Left kidney (tissue), 8 donors: ENCODE measurements around the gene CRTAP. TPM values are rescaled to one million over a fixed set of nuclear protein-coding genes. Genes with fewer than 3 reads are reported as not detected.
"Not testable (repeated sequence)": the region's sequence is repeated elsewhere in the genome, so short reads cannot be mapped to it uniquely, and the experiment has no call there.

Source experiments
- DNase-seq: peaks from one replicate; pipeline ENCODE4 v3.0.0-alpha.2; 2013
- long read RNA-seq, 8 donors: transcript quantifications; one replicate each; lab custom pipeline, GENCODE V29; 2026
- polyA plus RNA-seq: library from polyadenylated mRNA; unstranded; fragments of 120-200 nt; gene quantifications from one replicate; pipeline ENCODE4 v1.2.1, GENCODE V29; 2013; ENCODE audit not compliant: insufficient read length

The CRTAP gene
- 156 TPM for polyA plus RNA-seq
- long read RNA-seq, donor 1, full-length matches to known transcripts, result 38 of 61 reads
- long read RNA-seq, donor 1, partial matches to known transcripts, result 23 of 61 reads
- long read RNA-seq, donor 1, other reads (novel, unspliced or antisense), result 0 of 61 reads
- long read RNA-seq, donor 2, full-length matches to known transcripts, result 38 of 54 reads
- long read RNA-seq, donor 2, partial matches to known transcripts, result 6 of 54 reads
- long read RNA-seq, donor 2, other reads (novel, unspliced or antisense), result 10 of 54 reads
- long read RNA-seq, donor 3, full-length matches to known transcripts, result 10 of 19 reads
- long read RNA-seq, donor 3, partial matches to known transcripts, result 9 of 19 reads
- long read RNA-seq, donor 3, other reads (novel, unspliced or antisense), result 0 of 19 reads
- long read RNA-seq, donor 4, result 0 reads
- long read RNA-seq, donor 5, full-length matches to known transcripts, result 32 of 44 reads
- long read RNA-seq, donor 5, partial matches to known transcripts, result 7 of 44 reads
- long read RNA-seq, donor 5, other reads (novel, unspliced or antisense), result 5 of 44 reads
- long read RNA-seq, donor 6, full-length matches to known transcripts, result 48 of 75 reads
- long read RNA-seq, donor 6, partial matches to known transcripts, result 27 of 75 reads
- long read RNA-seq, donor 6, other reads (novel, unspliced or antisense), result 0 of 75 reads
- long read RNA-seq, donor 7, full-length matches to known transcripts, result 51 of 61 reads
- long read RNA-seq, donor 7, partial matches to known transcripts, result 5 of 61 reads
- long read RNA-seq, donor 7, other reads (novel, unspliced or antisense), result 5 of 61 reads
- long read RNA-seq, donor 8, full-length matches to known transcripts, result 11 of 11 reads
- long read RNA-seq, donor 8, partial matches to known transcripts, result 0 of 11 reads
- long read RNA-seq, donor 8, other reads (novel, unspliced or antisense), result 0 of 11 reads

DNA sequence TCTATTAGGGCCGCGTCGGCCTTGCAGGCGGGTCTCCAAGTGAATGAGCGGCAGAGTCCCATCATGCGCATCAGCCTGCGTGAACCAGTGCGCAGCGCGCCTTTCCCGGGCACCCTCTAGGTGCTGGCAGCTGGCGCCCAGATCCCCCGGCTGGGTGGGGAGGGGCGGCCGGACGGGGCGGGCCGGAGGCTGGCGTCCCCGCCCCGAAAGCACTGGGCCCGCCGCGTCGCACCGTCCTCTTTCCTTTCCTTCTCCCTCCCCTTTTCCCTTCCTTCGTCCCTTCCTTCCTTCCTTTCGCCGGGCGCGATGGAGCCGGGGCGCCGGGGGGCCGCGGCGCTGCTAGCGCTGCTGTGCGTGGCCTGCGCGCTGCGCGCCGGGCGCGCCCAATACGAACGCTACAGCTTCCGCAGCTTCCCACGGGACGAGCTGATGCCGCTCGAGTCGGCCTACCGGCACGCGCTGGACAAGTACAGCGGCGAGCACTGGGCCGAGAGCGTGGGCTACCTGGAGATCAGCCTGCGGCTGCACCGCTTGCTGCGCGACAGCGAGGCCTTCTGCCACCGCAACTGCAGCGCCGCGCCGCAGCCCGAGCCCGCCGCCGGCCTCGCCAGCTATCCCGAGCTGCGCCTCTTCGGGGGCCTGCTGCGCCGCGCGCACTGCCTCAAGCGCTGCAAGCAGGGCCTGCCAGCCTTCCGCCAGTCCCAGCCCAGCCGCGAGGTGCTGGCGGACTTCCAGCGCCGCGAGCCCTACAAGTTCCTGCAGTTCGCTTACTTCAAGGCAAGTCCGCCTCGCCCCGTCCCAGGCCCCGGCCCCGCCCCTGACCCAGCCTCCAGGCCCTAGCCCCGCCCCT is at the start of gene CRTAP:
CRTAP (plus strand) TSS at position 243 of the 850 bp plus-strand sequence; CDS start at position 307, 64 bp downstream.
- peak; percentile 88 for DNase-seq

DNA sequence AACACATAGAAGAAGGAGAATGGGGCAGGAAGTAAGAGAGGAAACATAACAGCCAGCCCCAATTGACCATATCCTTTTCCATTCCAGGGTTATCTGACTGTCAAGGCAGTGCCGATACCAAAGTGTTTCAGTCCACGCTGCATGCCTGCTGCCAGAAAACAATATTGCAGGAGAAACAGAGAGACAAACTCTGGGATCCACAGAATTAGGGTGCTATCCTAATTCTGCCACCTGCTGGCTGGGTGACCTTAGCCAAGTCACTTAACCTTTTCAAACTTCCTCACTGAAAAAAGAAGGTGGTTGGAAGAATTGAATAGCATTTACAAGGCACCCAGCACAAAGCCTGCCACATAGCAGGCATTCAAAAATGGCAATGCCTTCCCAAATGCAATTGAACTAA is 48.9 kb upstream of the CRTAP start:
- no peak for DNase-seq

DNA sequence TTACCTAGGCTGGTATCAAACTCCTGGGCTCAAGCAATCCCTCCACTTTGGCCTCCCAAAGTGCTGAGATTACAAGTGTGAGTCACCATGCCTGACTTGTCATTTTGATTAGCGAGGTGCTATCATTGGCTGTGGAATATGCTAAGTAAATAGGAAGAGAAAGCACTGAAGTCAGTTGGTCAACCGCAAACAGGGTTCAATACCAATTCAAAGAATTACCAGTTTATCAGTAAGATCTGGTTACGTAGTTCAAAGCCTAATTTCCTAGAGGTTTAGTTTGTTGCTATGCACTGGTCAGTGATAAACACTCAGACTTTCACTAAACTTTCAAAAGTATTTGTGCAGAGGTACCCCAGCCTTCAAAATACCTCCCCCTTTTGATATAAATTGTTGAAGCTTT is 46.3 kb upstream of the CRTAP start:
- DNase-seq, result no peak

DNA sequence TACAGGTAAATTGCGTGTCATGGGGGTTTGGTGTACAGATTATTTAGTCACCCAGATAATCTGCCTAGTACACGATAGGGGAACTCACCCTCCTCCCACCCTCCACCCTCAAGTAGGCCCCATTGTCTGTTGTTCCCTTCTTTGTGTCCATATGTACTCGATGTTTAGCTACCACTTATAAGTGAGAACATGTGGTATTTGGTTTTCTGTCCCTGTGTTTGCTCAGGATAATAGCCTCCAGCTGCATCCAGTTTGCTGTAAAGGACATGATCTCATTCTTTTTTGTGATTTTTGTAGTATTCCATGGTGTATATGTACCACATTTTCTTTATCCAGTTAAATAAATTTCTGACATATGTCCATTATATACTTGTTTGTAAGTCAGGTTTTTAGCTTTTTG is 44.0 kb upstream of the CRTAP start:
- not testable (repeated sequence) for DNase-seq

DNA sequence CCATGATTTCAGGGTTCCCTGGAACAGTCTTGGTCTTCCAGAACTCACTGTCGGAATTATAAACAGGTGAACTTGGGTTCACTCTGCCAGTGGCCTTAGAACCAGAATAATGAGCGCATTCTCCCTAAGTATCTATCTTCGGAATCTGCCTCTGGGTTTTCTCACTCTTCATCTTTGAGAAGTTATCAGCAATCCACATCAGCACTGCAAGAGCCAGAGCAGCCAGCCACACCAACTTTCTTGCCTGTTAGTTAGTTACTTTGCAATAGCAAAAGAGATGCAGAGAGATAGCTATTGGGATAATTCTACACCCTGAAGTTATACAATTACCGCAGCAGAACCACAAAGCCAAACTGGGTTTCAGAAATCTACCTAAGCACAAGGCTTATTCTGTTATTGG is 42.6 kb upstream of the CRTAP start:
- DNase-seq, result no peak

DNA sequence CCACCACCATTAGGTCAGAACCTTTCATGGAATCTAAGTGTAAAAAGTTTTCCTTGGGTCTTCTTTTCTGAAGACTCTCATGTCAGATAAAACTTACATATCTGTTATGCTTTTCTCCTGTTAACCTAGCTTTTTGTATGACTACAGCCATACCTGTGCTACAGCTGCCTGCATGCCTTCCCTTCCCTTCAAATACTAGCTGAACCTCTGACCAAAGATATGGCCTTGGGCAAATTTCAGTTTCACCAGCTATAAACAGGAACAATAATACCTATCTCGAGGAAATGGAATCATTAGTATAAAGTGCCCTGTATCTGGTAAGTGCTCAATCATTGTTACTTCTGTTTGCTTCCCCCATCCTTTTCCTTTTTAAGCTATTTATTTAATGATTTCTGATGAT is 41.9 kb upstream of the CRTAP start:
- DNase-seq, result no peak

DNA sequence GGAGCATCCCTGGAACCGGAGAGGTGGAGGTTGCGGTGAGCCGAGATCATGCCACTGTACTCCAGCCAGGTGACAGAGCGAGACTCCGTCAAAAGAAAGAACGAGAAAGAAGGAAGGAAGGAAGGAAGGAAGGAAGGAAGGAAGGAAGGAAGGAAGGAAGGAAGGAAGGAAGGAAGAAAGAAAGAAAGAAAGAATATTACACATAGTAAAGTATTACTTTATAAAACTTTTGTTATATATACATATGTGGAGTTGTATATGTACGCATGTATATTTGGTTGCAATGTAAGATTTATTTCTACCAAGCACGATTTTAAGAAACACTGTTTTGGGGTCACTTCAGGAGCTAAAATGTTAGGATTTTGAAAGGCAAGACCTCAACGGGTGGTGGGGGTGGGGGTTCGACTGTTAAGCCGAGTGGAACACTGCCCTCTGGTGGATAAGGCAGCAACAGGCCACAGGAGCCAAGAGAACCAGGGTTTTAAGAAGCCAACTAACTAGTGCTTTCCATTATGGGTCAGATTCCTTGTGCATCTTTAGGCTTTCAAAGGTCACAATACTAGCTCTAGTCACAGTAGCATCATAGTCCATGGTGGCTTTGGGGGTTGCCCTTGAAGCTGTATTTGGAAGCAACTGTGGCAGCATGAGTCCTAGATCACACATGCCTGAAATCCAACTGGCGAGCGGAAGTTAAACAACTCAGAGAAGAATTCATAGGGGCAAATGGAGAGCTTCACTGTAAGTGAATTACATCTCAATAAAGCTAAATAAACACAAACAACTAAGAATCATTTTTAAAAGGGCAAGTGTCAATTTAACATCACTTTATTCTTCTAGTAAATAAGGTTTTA is 39.4 kb upstream of the CRTAP start:
- peak; percentile 74 for DNase-seq

DNA sequence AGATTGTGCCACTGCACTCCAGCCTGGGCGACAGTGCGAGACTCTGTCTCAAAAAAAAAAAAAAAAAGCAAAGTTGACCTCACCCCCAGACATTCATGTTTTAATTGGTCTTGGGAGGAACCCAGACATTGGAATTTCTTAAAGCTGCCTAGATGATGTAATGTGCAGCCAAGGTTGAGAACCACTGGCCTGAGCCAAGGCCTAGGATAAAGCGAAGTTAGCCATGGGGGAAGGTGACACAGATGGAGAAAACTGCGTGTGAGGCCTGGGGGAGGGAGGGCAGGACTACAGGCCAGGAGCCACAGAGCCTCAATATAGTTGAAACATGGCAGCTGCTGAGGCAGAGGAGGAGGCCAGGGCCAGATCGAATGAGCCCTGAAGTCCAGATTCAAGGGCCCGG is 37.8 kb upstream of the CRTAP start:
- no peak for DNase-seq

DNA sequence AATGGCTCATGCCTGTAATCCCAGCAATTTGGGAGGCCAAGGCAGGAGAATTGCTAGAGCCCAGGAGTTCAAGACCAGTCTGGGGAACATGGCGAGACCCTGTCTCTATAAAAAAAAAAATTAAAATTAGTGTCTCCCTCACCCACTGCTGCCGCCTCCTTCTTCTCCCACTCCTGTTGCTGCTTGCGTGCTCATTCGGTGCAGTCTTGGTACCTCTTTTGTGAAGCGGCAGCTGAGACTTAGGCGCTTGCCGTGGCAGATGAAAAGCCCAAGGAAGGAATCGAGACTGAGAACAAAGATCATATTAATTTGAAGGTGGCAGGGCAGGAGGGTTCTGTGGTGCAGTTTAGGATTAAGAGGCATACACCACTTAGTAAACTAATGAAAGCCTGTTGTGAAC is 36.9 kb upstream of the CRTAP start:
- no peak for DNase-seq

DNA sequence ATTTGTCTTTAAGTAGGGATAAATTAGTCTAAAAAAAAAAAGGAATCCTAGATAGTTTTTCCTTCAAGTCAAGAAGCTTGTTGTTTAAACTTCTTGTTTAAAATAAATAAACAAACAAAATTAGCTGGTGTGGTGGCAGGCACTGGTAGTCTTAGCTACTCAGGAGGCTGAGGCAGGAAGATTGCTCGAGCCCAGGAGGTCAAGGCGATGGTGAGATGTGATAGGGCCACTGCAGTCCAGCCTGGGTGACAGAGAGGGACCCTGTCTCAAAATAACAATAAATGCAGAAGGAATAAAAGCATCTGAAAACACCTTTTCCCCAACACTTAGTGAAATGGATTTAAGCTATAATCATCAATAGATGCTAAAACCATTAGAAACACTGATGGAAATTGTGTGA is 35.8 kb upstream of the CRTAP start:
- DNase-seq, result no peak

DNA sequence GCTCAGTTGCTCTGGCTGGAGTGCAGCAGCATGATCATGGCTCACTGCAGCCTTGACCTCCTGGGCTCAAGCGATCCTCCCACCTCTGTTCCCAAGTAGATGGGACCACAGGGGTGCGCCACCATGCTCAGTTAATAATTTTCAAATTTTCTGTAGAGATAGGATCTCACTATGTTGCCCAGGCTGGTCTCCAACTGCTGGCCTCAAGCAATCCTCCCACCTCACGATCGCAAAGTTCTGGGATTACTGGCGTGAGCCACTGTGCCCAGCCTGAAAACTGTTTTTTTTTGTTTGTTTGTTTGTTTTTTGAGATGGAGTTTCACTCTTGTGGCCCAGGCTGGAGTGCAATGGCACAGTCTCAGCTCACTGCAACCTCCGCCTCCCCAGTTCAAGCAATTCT is 34.0 kb upstream of the CRTAP start:
- DNase-seq, result not testable (repeated sequence)

DNA sequence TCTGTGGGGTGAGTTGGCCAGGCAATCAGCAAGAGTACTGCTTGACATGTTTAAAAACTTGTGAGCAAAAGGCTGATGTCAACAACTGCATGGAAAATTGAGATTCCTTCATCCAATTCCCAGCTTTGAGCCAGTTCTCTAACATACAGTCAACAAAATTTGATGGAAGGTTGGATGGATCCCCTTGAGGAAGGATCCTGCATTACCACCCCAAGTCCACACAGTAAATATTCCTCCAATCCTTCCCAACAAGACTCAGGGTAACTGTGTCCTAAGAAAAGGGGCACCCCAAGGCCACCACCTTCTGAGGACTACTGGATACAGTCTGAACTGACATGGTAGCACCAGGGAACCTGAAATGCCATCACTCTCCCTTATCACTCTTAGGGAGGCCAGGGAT is 32.0 kb upstream of the CRTAP start:
- DNase-seq, result no peak

DNA sequence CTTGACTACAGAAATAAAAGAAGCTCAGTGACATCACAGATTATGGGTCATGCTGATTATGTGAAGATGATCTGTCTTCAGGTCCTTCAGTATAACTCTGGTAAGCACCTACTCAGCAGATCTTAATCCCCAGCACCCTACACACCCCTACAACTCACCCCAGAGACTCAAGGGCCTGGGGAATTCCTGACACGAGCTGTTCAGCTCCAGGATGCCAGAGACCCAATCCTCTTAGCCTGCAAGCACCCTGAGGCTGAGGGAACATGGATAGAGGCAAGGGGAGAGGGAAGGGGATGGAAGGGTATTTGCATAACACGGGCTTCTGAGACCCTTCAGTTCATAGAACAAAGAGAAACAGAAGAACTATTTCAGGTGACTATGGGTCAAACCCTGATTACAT is 29.9 kb upstream of the CRTAP start:
- no peak for DNase-seq

DNA sequence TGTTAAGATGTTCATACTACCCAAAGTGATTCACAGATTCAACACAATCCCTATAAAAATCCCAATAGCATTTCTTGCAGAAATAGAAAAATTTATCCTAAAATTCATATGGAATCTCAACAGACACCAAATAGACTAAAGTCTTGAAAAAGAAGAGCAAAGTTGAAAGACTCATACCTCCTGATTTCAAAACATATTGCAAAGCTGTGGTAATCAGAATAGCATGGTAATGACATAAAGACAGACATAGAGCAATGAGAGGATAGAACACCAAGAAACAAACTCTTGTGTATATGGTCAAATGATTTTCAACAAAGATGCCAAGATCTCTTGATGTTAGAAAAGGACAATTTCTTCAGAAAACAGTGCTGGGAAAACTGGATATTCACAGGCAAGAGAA is 25.1 kb upstream of the CRTAP start:
- DNase-seq, result no peak

DNA sequence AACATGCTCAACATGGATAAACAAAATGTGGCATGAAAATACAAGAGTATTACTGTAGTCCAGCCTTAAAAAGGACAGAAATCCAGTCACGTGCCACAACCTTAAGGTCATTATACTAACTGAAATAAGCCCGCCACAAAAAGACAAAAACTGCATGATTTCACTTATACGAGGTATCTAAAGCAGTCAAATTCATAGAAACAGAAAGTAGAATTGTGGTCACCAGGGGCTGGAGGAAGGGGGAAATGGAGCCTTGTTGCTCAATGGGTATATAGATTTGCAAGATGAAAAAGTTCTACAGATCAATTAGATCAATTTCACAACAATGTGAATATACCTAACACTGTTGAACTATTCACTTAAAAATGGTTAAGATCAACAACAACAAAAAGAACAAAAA is 24.3 kb upstream of the CRTAP start:
- no peak for DNase-seq

DNA sequence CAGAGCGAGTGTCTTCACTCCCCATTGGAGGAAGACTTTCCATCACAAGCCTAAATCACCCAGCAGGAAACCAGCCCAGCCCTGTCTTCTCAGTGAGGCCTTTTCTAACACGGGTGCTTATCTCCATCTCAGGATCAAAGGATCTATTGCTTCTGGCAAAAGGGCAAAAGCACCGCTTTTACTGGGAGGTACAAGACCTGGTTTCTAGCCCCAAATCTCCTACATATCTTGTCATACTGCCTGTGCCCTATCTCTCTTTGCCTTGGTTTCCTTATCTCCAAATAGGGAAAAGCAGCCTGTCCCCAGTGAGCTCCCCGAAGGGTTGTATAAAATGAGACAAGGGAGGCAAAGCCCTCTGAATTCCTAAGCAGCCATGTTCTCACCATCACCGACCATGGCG is 22.1 kb upstream of the CRTAP start:
- no peak for DNase-seq

DNA sequence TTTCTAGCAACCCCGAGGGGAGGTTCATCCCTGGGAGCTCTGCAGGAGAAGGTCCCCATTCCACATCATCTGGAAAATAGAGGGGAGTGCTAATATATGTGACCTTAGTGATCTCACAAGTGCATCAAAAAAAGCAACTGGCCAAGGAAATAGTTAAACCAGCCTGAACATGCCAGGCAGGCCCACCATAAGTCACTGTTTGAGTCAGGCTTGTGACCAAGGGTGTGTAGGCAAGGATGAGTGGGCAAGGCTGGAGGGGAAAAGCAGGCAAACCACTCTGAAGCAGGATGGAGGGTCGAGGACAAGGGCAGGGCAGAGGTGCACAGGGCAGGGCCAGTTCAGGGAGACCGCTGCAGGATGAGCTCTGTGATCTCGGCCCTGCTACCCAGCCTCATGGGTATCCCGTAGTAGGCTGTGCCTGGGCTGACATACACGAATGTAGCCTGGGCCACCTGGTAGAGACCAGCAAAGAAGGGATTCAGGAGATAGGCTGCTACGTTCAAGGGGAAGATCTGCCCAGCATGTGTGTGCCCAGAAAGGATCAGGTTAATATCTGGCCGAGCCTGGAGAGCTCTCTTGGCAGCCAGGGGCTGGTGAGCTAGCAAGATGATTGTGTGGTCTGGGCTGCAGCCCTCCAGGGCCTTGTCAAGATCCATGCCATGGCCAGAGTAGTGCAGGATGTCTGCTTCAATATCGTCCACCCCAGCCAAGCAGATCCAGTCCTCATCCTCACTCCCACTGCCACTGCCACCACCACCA is 21.1 kb upstream of the CRTAP start:
- DNase-seq, result no peak

DNA sequence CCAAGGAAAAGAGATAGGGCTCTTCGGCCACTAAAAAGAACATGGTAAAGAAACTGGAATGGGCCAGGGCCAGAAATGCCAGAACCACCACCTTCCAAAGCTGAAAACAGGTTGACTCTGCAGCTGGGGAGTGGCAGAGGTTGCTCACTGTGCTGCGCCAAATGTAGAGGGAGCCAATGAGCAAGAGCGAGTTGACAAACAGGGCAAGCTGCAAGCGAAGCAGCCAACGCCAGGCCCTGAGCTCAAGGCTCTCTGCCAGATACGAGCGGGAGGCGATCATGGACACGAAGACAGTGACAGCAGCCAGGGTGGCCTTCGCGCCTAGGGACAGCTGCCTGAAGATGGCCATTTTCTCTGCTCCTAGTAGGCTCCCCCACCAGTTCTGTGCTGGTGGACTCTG is 20.0 kb upstream of the CRTAP start:
- no peak for DNase-seq

DNA sequence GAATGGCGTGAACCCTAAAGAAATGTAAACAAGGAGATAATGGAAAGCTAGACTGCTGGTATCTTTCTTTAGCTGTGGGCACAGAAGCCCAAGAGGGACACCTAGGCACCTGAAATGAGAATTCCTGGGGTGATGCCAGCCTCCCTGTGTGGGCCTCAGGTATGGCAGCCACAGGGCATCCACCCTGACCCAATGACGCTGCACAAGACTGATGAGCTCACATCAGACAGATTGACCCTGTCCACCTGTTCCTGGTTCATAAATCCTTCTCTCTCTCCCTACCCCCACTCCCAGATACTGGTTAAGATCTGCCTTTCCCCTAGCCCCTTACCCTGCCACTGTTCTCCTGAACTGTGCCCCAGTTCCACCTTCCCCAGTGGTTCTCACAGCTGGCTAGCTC is 18.4 kb upstream of the CRTAP start:
- no peak for DNase-seq

DNA sequence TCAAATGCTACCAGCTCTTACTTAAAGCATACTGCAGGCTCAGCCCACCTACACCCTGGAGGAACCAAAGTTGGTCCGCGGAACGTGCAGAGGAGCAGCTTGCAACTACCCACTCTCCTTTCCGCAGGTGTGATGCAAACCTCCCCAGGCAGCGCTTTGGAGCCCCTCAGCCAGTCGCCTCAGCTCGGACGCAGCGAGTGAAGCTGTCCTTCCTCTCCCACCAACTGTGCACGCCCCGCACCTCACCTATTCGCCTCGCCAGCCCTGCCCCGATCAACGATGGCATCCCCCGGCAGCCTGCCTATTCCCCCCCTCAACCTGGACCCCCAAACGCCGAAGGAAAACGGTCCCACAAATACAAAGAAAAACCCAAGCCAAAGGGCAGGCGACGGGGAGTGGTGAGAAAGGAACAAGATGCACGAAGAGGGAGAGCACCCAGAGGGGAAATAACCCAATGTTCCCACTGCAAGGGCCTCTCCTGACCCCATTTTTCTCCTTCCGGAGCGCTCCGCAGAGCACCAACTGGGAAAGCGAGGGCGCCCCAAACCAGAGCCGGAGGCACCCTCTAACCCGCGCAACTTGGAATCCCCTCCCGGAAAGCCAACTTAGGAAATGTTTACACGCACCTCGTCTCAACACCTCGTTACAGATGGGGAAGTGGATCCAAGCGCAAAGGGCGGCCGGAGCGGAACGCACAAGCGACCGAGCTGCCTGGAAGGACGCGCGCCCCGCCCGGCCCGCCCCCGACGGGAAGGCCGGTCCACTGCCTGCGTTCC is 17.5 kb upstream of the CRTAP start:
- DNase-seq, result no peak
